A549 treated with Mapracorat at 1 μM for 4 hours (cell line): ENCODE data around the gene OPN4. TPM values are rescaled to one million over a fixed set of nuclear protein-coding genes. Genes with fewer than 3 reads are reported as not detected.

ENCODE experiments used
- total RNA-seq: library from RNA; stranded (reverse); fragments of 200-300 nt; extraction: Qiagen RNA extraction; gene quantifications from 5 replicates; pipeline ENCODE4 v1.2.3, GENCODE V29; 2022

The OPN4 gene
- not detected in 5 replicates for total RNA-seq

GRCh38 chr10:86654411-86655172, at the start of gene OPN4:
Gene OPN4 (plus strand): TSS chr10:86654547. CDS start chr10:86654784, 237 bp downstream.

GRCh38 chr10:86668297-86669165, 14.2 kb downstream of the OPN4 start, which contains the start of gene LDB3:
Gene LDB3 (plus strand): TSS chr10:86668511. CDS start chr10:86668692, 181 bp downstream.

Other genes with a start within 250 kb of the OPN4 start
- gene WAPL, start 132.8 kb upstream of the OPN4 start, total RNA-seq = 14.6 to 16.5 TPM (median 15.8 TPM) in 5 replicates
- gene LDB3, start 14.0 kb downstream of the OPN4 start, total RNA-seq = 0.05 to 0.16 TPM (median 0.13 TPM) in 5 replicates
- 18.3 to 24.4 TPM (median 23.6 TPM) in 5 replicates for gene BMPR1A, start 102.1 kb downstream of the OPN4 start, total RNA-seq